Lower lobe of right lung (tissue), 2 donors: ENCODE results near the gene KICS2. TPM values are rescaled to one million over a fixed set of nuclear protein-coding genes. Genes with fewer than 3 reads are reported as not detected.

Source experiments
- ATAC-seq, 2 donors: fragments of 200-7000 bp; cut with Tn5 transposase; one replicate each; pipeline ENCODE4 v1.9.1; 2020 to 2022; ENCODE audit warnings: mild to moderate bottlenecking in 2 of 2, moderate library complexity in 2 of 2
- DNase-seq: peaks from one replicate; pipeline ENCODE4 v3.0.0-alpha.2; 2020
- H3K27ac ChIP-seq: fragments of 200-600 bp; one replicate; pipeline ENCODE4 v1.8.0; 2022
- H3K27me3 ChIP-seq: fragments of 200-600 bp; one replicate; pipeline ENCODE4 v1.8.0; 2022; ENCODE audit warnings: low read depth
- H3K36me3 ChIP-seq: fragments of 200-600 bp; one replicate; pipeline ENCODE4 v1.8.0; 2022; ENCODE audit warnings: mild to moderate bottlenecking
- H3K4me1 ChIP-seq: fragments of 200-600 bp; one replicate; pipeline ENCODE4 v1.8.0; 2022
- H3K4me3 ChIP-seq: fragments of 200-600 bp; one replicate; pipeline ENCODE4 v1.8.0; 2022; ENCODE audit warnings: mild to moderate bottlenecking
- H3K9me3 ChIP-seq: fragments of 200-600 bp; one replicate; pipeline ENCODE4 v1.8.0; 2022
- intact Hi-C: fragments of 100-400 bp; cut with DNase I; formaldehyde crosslinking; loops from one replicate; pipeline ENCODE4 v1.11.0; 2022
- total RNA-seq: library from RNA; stranded (reverse); fragmentation: NEBNext Ultra II Directional; extraction: Animal tissue kit (Norgen Biotek cat#: 25700); gene quantifications from one replicate; pipeline ENCODE4 v1.2.1, GENCODE V29; 2021
- TF ChIP-seq, protein P1 (sequence below): fragments of 200-600 bp; IDR thresholded peaks from one replicate; pipeline ENCODE4 v1.8.0; 2022; ENCODE audit warnings: antibody characterized with exemption, mild to moderate bottlenecking
- donor health status: DM: no; HTN: yes; CAD: no; lungs with severe emphysema.

The KICS2 gene
- total RNA-seq, 1 donor from 2014 or later = 8.6 TPM

DNA sequence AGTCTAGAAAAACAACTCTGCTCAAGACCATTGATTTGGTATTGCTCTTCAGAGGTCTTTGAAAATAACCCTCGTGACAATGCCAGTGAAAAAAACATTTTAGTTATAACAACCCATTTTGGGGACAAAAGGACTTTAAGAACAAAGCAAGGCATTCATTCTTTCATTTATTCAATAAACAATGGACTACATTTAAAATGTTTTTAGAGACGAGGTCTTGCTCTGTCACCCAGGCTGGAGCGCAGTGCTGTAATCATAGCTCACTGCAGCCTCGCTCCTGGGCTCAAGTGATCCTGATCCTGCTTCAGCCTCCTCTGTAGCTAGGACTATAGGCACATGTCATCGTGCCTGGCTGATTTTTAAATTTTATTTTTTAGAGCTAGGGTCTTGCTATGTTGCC lies 7.7 kb upstream of the KICS2 start:
- H3K36me3 ChIP-seq = no peaks in the 10 kb centered on the region
- intact Hi-C loops = no loop called here
- TF ChIP-seq, protein P1, sequence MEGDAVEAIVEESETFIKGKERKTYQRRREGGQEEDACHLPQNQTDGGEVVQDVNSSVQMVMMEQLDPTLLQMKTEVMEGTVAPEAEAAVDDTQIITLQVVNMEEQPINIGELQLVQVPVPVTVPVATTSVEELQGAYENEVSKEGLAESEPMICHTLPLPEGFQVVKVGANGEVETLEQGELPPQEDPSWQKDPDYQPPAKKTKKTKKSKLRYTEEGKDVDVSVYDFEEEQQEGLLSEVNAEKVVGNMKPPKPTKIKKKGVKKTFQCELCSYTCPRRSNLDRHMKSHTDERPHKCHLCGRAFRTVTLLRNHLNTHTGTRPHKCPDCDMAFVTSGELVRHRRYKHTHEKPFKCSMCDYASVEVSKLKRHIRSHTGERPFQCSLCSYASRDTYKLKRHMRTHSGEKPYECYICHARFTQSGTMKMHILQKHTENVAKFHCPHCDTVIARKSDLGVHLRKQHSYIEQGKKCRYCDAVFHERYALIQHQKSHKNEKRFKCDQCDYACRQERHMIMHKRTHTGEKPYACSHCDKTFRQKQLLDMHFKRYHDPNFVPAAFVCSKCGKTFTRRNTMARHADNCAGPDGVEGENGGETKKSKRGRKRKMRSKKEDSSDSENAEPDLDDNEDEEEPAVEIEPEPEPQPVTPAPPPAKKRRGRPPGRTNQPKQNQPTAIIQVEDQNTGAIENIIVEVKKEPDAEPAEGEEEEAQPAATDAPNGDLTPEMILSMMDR = no peak
- H3K27me3 ChIP-seq = no peaks in the 10 kb centered on the region
- H3K9me3 ChIP-seq = no peaks in the 10 kb centered on the region
- DNase-seq (no peak), ATAC-seq (no peak)
- no peak overlapping the region for H3K4me3 ChIP-seq
- no peak overlapping the region for H3K27ac ChIP-seq
- H3K4me1 ChIP-seq = no peaks in the 10 kb centered on the region

DNA sequence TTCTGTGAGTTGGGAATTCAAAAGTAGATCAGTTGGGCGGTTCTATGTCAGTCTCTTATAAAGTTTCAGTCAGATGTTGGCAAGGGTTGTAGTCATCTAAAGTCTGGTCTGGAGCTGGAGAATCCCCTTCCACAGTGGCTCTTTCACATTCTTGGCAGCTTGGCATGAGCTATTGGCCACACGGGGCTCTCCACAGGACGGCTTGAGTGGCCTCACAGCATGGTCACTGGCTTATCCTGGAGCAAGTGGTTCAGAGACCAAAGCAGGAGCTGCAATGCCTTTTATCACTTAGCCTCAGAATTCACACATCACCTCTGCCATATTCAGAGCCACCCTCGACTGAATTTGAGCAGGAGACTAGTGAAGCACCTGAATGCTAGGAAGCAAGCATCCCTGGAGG lies 7.1 kb upstream of the KICS2 start:
- H3K4me1 ChIP-seq = no peaks in the 10 kb centered on the region
- no peak overlapping the region for H3K4me3 ChIP-seq
- no peaks in the 10 kb centered on the region for H3K27me3 ChIP-seq
- no peaks in the 10 kb centered on the region for H3K36me3 ChIP-seq
- no peaks in the 10 kb centered on the region for H3K9me3 ChIP-seq
- no peak overlapping the region for H3K27ac ChIP-seq
- ATAC-seq (no peak), DNase-seq (no peak)
- intact Hi-C loops = no loop called here
- TF ChIP-seq, protein P1 = no peak

DNA sequence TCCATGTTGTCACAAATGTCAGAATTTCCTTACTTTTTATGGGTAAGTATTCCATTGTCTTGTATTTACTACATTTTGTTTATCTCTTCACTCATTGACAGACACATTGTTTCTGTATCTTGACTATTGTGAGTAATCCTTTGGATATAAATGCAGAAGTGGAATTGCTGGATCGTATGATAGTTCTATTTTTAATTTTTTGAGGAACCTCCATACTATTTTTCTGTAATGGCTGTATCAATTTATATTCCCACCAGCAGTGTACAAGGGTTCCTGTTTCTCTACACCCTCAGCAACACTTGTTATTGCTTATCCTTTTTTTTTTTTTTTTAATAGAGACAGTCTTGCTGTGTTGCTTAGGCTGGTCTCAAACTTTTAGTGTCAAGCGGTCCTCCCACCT lies 3.5 kb upstream of the KICS2 start:
- Histone ChIP-seq H3K27ac (no peak overlapping the region), H3K4me3 (no peak overlapping the region), H3K36me3 (no peaks in the 10 kb centered on the region), H3K9me3 (no peaks in the 10 kb centered on the region), H3K4me1 (peaks cover 10% of the 10 kb centered on the region), H3K27me3 (no peaks in the 10 kb centered on the region)
- TF ChIP-seq, protein P1 = no peak
- ATAC-seq (no peak), DNase-seq (no peak)
- intact Hi-C loops = no loop called here

DNA sequence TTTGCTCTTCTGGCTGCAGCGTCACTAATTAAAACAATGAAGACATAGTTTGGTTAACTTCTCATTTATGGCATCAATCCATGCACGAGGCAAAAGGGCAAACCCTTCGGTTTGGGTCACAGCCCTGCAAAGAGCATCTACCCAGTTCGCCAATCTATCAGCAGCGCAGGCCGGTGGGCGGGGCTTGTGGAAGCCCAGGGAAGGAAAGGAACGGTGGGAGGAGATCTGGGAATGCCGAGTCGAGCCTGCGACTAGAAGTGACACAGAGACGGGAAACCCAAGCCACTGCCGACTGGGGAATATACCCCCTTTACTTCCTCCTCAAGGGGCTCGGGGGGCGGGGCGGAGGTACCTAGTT lies 466 bp downstream of the KICS2 start:
- intact Hi-C loops = no loop called here
- ATAC-seq = peak; percentile 89 to 94
- Histone ChIP-seq H3K4me3 (peak overlapping the region; percentile 80), H3K36me3 (no peaks in the 10 kb centered on the region), H3K27me3 (no peaks in the 10 kb centered on the region), H3K4me1 (peaks cover 13% of the 10 kb centered on the region), H3K9me3 (no peaks in the 10 kb centered on the region), H3K27ac (peak overlapping the region; percentile 95)
- TF ChIP-seq, protein P1 = no peak
- peak; percentile 92 for DNase-seq

DNA sequence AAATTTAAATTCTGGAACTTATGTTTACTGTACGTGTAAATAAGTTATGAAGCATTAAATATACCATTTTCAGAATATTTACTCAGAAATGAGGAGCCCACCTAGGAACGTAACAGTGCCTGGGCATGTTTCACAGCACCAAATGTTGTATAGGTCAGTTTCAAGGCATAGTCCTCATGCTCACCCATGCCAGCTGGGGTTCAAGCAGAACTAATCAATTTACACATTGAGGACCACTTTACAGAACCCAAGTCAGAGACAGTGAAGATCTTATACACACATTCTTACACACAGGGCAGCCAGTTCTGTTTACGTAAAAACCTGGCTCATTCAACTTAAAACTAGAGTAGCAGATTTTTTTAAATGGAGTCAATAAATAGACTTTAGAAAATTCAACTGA lies 2.0 kb downstream of the KICS2 start:
- Histone ChIP-seq H3K4me3 (no peak overlapping the region), H3K9me3 (no peaks in the 10 kb centered on the region), H3K36me3 (no peaks in the 10 kb centered on the region), H3K27ac (no peak overlapping the region), H3K27me3 (no peaks in the 10 kb centered on the region), H3K4me1 (peaks cover 13% of the 10 kb centered on the region)
- TF ChIP-seq, protein P1 = no peak
- ATAC-seq = no peak
- intact Hi-C loops = no loop called here
- DNase-seq = no peak

DNA sequence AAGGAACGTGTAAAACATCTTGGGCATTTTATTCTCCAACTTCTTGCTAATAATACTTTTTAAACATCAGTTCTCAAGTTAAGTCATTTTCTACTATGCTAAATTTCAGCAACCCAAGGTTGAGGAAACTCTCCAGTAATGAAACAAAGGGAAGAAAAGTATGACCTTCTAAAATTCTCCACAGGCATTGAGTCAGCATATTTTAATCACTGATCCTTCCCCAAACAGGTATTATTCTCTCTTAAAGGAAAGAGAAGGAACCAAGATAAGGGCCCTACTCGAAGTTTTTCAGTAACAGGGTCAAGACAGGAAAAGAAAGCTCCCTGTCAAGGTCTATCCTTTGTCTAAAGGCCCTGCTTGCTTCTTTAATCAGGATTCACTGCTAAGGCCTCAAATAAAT lies 3.0 kb downstream of the KICS2 start:
- Histone ChIP-seq H3K4me3 (no peak overlapping the region), H3K27me3 (no peaks in the 10 kb centered on the region), H3K36me3 (no peaks in the 10 kb centered on the region), H3K27ac (no peak overlapping the region), H3K4me1 (peaks cover 13% of the 10 kb centered on the region), H3K9me3 (no peaks in the 10 kb centered on the region)
- TF ChIP-seq, protein P1 = no peak
- DNase-seq (no peak), ATAC-seq (no peak)
- intact Hi-C loops = no loop called here
